ENCODE data around the gene MMS22L. TPM values are rescaled to one million over a fixed set of nuclear protein-coding genes. Genes with fewer than 3 reads are reported as not detected.

The MMS22L gene
- total and polyA plus RNA-seq, 2 experiments from 2014 or later: 11.7 to 49.5 TPM

DNA sequence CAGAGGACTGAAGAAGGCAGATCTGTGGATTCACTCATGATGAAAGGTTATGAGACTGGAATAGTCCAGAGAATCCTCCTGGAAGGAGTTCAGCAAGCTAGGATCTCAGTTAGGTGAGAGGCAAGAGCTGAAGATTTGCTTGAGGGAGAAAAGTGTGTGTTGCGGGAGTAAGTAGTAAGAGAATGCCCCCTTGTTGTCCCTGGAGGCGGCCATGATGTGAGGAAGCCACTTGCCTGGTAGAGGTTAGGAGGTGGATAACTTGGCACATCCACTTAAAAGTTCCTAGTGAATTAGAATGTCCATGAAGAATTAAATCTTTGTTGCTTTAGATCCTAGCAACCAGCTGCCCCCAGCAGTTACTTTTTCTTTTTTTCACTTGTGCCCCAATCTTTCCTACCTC, 162.5 kb downstream of the MMS22L start (continued):
- no peak for TF ChIP-seq EZH2 (IDR thresholded peaks at IDR 0.05; ENCODE audit: low read depth, unreplicated experiment)

- H3K27me3 Mint-ChIP-seq (ENCODE audit: insufficient read depth, low read depth, poor library complexity): no peaks in the 10 kb centered on the region
- no peak for ATAC-seq
- TF ChIP-seq JUNB (IDR thresholded peaks at IDR 0.05; ENCODE audit: unreplicated experiment) (no peak), CTCF (conservative IDR thresholded peaks at IDR 0.05; ENCODE audit: low read depth in 2 of 2) (no peak), EZH2 (IDR thresholded peaks at IDR 0.05; ENCODE audit: low read depth, unreplicated experiment) (no peak), ZNF331 (CRISPR knock-in tag; IDR thresholded peaks at IDR 0.05; ENCODE audit: low read depth) (no peak), ZNF462 (CRISPR knock-in tag; IDR thresholded peaks at IDR 0.05) (no peak), NANOG (IDR thresholded peaks at IDR 0.05; ENCODE audit: borderline replicate concordance) (no peak), ETS1 (IDR thresholded peaks at IDR 0.05) (no peak), EZH2phosphoT487 (IDR thresholded peaks at IDR 0.05; ENCODE audit: unreplicated experiment) (no peak), ZNF114 (CRISPR knock-in tag; IDR thresholded peaks at IDR 0.05) (no peak), POLR2AphosphoS5 (IDR thresholded peaks at IDR 0.05; ENCODE audit: low read depth) (no peak), STAT1 (IDR thresholded peaks at IDR 0.05; ENCODE audit: unreplicated experiment) (no peak)
Observed at GRCh38 chr6:97114645-97115044, 168.4 kb downstream of the MMS22L start.

More at GRCh38 chr6:97114645-97115044, 168.4 kb downstream of the MMS22L start:
- no peak overlapping the region for H3K4me2 ChIP-seq
- no peak for DNase-seq (ENCODE audit: low spot score)
- H3K4me3 Mint-ChIP-seq: no peak overlapping the region
- peaks cover 4% of the 10 kb centered on the region; the same call in 1 of the 3 replicates for H3K4me1 Mint-ChIP-seq
- H3K9me2 ChIP-seq (ENCODE audit: insufficient read depth): peaks cover 5% of the 10 kb centered on the region
- H3K36me3 ChIP-seq (ENCODE audit: insufficient read depth): no peaks in the 10 kb centered on the region
- H3F3A ChIP-seq (replicated peaks; ENCODE audit: low read depth): no peaks in the 10 kb centered on the region
- no peaks in the 10 kb centered on the region for H3K79me2 ChIP-seq (replicated peaks; ENCODE audit: insufficient read depth)
- no peak overlapping the region for H3K27ac Mint-ChIP-seq
- H3K4me1 ChIP-seq (ENCODE audit: insufficient read depth): no peaks in the 10 kb centered on the region
- H3K27me3 ChIP-seq (ENCODE audit: insufficient read depth): no peaks in the 10 kb centered on the region
- no peaks in the 10 kb centered on the region for H4K20me1 ChIP-seq (replicated peaks; ENCODE audit: insufficient read depth)
- 0 out of 3 replicates have a peak, but pooled peaks cover 4% of the 10 kb centered on the region for H3K36me3 Mint-ChIP-seq (ENCODE audit: low read depth)
- peaks cover 6% of the 10 kb centered on the region; the same call in 2 of the 3 replicates for H3K9me3 Mint-ChIP-seq
- no peak overlapping the region for H3K4me3 ChIP-seq
- no peak overlapping the region for H2AFZ ChIP-seq
- no peak overlapping the region for H3K27ac ChIP-seq (ENCODE audit: low read depth)

Measured in GM23338 (cell line).